Fibroblast of the aortic adventitia (primary cell): ENCODE data around the gene HSD17B1. TPM values are rescaled to one million over a fixed set of nuclear protein-coding genes. Genes with fewer than 3 reads are reported as not detected.

ENCODE experiments used
- DNase-seq: peaks from one replicate; pipeline ENCODE4 v3.0.0-alpha.2; 2010; ENCODE audit warnings: low read depth
- H3K4me3 ChIP-seq: 2 replicates; pipeline ENCODE4 v1.5.1; 2011; ENCODE audit warnings: low read depth, mild to moderate bottlenecking, control low read depth, low read length, moderate library complexity
- total RNA-seq: library from RNA; depleted of rRNA; stranded (reverse); fragments of >200 nt; gene quantifications from 2 replicates; pipeline ENCODE4 v1.2.3, GENCODE V29; 2012; ENCODE audit warnings: low replicate concordance
- TF ChIP-seq, protein P1 (sequence below): IDR thresholded peaks from 2 replicates; pipeline ENCODE4 v1.5.1; 2011; ENCODE audit warnings: mild to moderate bottlenecking, low read length, control low read depth, inconsistent platforms; ENCODE audit not compliant: insufficient read depth

HSD17B1 gene
- total RNA-seq, 1 donor: 0.99 TPM

- TF ChIP-seq, protein P1, sequence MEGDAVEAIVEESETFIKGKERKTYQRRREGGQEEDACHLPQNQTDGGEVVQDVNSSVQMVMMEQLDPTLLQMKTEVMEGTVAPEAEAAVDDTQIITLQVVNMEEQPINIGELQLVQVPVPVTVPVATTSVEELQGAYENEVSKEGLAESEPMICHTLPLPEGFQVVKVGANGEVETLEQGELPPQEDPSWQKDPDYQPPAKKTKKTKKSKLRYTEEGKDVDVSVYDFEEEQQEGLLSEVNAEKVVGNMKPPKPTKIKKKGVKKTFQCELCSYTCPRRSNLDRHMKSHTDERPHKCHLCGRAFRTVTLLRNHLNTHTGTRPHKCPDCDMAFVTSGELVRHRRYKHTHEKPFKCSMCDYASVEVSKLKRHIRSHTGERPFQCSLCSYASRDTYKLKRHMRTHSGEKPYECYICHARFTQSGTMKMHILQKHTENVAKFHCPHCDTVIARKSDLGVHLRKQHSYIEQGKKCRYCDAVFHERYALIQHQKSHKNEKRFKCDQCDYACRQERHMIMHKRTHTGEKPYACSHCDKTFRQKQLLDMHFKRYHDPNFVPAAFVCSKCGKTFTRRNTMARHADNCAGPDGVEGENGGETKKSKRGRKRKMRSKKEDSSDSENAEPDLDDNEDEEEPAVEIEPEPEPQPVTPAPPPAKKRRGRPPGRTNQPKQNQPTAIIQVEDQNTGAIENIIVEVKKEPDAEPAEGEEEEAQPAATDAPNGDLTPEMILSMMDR: no peak
- H3K4me3 ChIP-seq: peak within 1 kb of the TSS; percentile 93
- peak; percentile 87 for DNase-seq
Measured at GRCh38 chr17:42566883-42567573, 14.3 kb downstream of the HSD17B1 start, which contains the start of gene MLX. MLX (plus strand) TSS chr17:42567100; CDS start chr17:42567125, 25 bp downstream.

DNA sequence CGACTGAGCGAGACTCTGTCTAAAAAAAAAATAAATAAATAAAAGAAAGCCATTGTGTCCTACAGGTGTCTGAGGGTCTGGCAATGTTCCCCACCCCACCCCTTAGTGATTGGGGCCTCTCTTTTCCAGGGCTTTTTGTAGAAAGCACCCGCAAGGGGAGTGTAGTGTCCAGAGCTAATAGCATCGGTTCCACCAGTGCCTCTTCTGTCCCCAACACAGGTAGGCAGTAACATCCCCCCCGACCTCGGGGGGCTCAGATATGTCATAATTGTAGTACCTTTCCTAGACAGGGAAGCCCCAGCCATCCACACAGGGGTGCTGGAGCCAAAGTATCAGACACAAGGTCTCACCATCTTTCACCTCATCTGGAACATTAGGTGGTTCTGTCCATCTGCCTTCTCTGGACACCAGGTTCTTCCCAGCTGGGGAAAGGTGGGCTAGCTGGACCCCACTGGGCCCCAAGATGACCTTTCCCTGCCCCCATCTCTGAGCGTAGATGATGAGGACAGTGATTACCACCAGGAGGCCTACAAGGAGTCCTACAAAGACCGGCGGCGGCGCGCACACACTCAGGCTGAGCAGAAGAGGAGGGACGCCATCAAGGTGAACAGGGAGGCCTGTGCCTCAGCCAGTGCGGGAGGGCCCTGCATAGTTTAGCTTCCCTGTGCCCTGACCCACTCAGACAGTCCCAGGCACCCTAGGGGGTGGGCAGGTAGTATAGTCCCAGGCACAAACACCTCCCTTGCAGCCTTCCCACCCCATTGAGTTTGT lies 15.8 kb downstream of the HSD17B1 start:
- H3K4me3 ChIP-seq: peak overlapping the region; percentile 13
- TF ChIP-seq, protein P1: no peak
- DNase-seq: no peak

GRCh38 chr17:42571435-42572225 lies 18.9 kb downstream of the HSD17B1 start:
- TF ChIP-seq, protein P1: no peak
- DNase-seq: peak; percentile 14
- no peak overlapping the region for H3K4me3 ChIP-seq

- no peak overlapping the region for H3K4me3 ChIP-seq
- DNase-seq: no peak
- TF ChIP-seq, protein P1: no peak
Measured at GRCh38 chr17:42573095-42573494, 20.4 kb downstream of the HSD17B1 start.

- TF ChIP-seq, protein P1: no peak
- H3K4me3 ChIP-seq: no peak overlapping the region
- no peak for DNase-seq
Measured at GRCh38 chr17:42574463-42574862, 21.7 kb downstream of the HSD17B1 start.

DNA sequence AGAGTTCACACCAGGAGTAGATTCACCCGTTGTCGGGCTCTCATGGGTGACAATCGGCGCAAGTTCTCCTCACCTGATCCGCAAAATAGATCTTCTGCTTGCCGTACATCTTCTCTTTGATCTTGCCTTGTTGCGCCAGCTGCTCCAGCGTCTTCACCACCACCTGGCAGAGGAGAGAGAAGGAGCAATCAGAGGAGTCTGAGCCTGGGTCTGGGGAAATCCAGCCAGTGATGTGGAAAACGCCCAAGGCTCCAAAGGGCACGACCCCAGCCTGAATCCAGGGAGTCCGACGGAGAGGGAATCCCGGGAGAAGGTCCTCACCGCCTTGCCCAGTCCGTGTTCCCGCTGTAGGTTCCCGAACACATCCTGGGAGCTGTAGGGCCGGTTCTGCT lies 24.4 kb downstream of the HSD17B1 start:
- no peak for DNase-seq
- TF ChIP-seq, protein P1: no peak
- H3K4me3 ChIP-seq: peak overlapping the region; percentile 69
